ENCODE results near the gene PNISR.

- TF ChIP-seq EP300 (IDR thresholded peaks at IDR 0.05): no peak
- TF ChIP-seq, protein P1, sequence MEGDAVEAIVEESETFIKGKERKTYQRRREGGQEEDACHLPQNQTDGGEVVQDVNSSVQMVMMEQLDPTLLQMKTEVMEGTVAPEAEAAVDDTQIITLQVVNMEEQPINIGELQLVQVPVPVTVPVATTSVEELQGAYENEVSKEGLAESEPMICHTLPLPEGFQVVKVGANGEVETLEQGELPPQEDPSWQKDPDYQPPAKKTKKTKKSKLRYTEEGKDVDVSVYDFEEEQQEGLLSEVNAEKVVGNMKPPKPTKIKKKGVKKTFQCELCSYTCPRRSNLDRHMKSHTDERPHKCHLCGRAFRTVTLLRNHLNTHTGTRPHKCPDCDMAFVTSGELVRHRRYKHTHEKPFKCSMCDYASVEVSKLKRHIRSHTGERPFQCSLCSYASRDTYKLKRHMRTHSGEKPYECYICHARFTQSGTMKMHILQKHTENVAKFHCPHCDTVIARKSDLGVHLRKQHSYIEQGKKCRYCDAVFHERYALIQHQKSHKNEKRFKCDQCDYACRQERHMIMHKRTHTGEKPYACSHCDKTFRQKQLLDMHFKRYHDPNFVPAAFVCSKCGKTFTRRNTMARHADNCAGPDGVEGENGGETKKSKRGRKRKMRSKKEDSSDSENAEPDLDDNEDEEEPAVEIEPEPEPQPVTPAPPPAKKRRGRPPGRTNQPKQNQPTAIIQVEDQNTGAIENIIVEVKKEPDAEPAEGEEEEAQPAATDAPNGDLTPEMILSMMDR (IDR thresholded peaks at IDR 0.05): no peak
Measured at GRCh38 chr6:99427988-99428387, 2.9 kb upstream of the PNISR start.

All from tibial nerve (tissue), 4 donors.